HFFc6 (cell line): ENCODE data around the gene PLEKHB1. TPM values are rescaled to one million over a fixed set of nuclear protein-coding genes. Genes with fewer than 3 reads are reported as not detected.

Experiments
- DNase-seq: peaks from one replicate; pipeline ENCODE4 v3.0.0-alpha.2; 2018
- H3K27ac Mint-ChIP-seq: 2 replicates; pipeline ENCODE4 v1.8.0; 2020; ENCODE audit warnings: mild to moderate bottlenecking, mixed read lengths
- H3K27me3 Mint-ChIP-seq: 2 replicates; pipeline ENCODE4 v1.8.0; 2021; ENCODE audit warnings: mild to moderate bottlenecking, moderate library complexity, mixed read lengths; ENCODE audit not compliant: insufficient read depth
- H3K36me3 Mint-ChIP-seq: 2 replicates; pipeline ENCODE4 v1.8.0; 2021; ENCODE audit warnings: low read depth, mixed read lengths
- H3K4me1 Mint-ChIP-seq: 2 replicates; pipeline ENCODE4 v1.8.0; 2020; ENCODE audit warnings: low read depth, mixed read lengths
- H3K4me3 Mint-ChIP-seq: 2 replicates; pipeline ENCODE4 v1.8.0; 2020; ENCODE audit warnings: mild to moderate bottlenecking, moderate library complexity, mixed read lengths
- H3K9me3 Mint-ChIP-seq: 2 replicates; pipeline ENCODE4 v1.8.0; 2020; ENCODE audit warnings: mild to moderate bottlenecking, mixed read lengths
- CTCF ChIP-seq: fragments of 200-600 bp; sonication (generic); IDR thresholded peaks from 2 replicates; pipeline ENCODE4 v1.5.0; 2021; ENCODE audit warnings: antibody characterized with exemption, mild to moderate bottlenecking
- total RNA-seq, 6 experiments: library from RNA; stranded (reverse); fragmentation: NEBNext Ultra II Directional; extraction: Animal tissue kit (Norgen Biotek cat#: 25700); gene quantifications; 2 replicates in 1 of 6; 3 replicates in 5 of 6; pipeline ENCODE4 v1.2.3, GENCODE V29; 2021

The PLEKHB1 gene
- total RNA-seq, 6 experiments from 2014 or later: 0.23 to 1.6 (median 0.48) TPM

- peaks cover 29% of the 10 kb centered on the region for H3K4me1 Mint-ChIP-seq
Observed at GRCh38 chr11:73663604-73664495, 17.5 kb downstream of the PLEKHB1 start.

GRCh38 chr11:73664877-73665276, 18.5 kb downstream of the PLEKHB1 start:
- H3K4me1 Mint-ChIP-seq: peaks cover 29% of the 10 kb centered on the region
- no peaks in the 10 kb centered on the region; the same call in none of the 2 replicates for H3K27me3 Mint-ChIP-seq
- no peaks in the 10 kb centered on the region for H3K9me3 Mint-ChIP-seq
- no peak for DNase-seq
- no peaks in the 10 kb centered on the region for H3K36me3 Mint-ChIP-seq
- no peak overlapping the region for H3K4me3 Mint-ChIP-seq
- TF ChIP-seq CTCF: no peak
- H3K27ac Mint-ChIP-seq: no peak overlapping the region

More at GRCh38 chr11:73663604-73664495, 17.5 kb downstream of the PLEKHB1 start:
- DNase-seq: no peak
- no peaks in the 10 kb centered on the region for H3K9me3 Mint-ChIP-seq
- no peak overlapping the region for H3K27ac Mint-ChIP-seq
- no peaks in the 10 kb centered on the region; the same call in none of the 2 replicates for H3K27me3 Mint-ChIP-seq
- H3K4me3 Mint-ChIP-seq: no peak overlapping the region
- no peaks in the 10 kb centered on the region for H3K36me3 Mint-ChIP-seq
- TF ChIP-seq CTCF: no peak

- DNase-seq: no peak
- Mint-ChIP-seq H3K36me3 (no peaks in the 10 kb centered on the region), H3K4me3 (no peak overlapping the region), H3K9me3 (no peaks in the 10 kb centered on the region), H3K27me3 (no peaks in the 10 kb centered on the region; the same call in none of the 2 replicates), H3K4me1 (peaks cover 10% of the 10 kb centered on the region), H3K27ac (no peak overlapping the region)
- no peak for TF ChIP-seq CTCF
Observed at GRCh38 chr11:73667891-73668290, 21.5 kb downstream of the PLEKHB1 start.

GRCh38 chr11:73670808-73671207, 24.4 kb downstream of the PLEKHB1 start:
- no peak for TF ChIP-seq CTCF
- no peak for DNase-seq
- H3K4me1 Mint-ChIP-seq: no peaks in the 10 kb centered on the region
- H3K27me3 Mint-ChIP-seq: no peaks in the 10 kb centered on the region; the same call in none of the 2 replicates
- no peaks in the 10 kb centered on the region for H3K9me3 Mint-ChIP-seq
- H3K27ac Mint-ChIP-seq: no peak overlapping the region
- no peaks in the 10 kb centered on the region for H3K36me3 Mint-ChIP-seq
- H3K4me3 Mint-ChIP-seq: no peak overlapping the region

- no peaks in the 10 kb centered on the region for H3K9me3 Mint-ChIP-seq
- H3K27ac Mint-ChIP-seq: no peak overlapping the region
- H3K27me3 Mint-ChIP-seq: no peaks in the 10 kb centered on the region; the same call in none of the 2 replicates
- H3K36me3 Mint-ChIP-seq: peaks cover 4% of the 10 kb centered on the region; the same call in 1 of the 2 replicates
- no peak for TF ChIP-seq CTCF
- H3K4me3 Mint-ChIP-seq: no peak overlapping the region
- no peak for DNase-seq
- no peaks in the 10 kb centered on the region for H3K4me1 Mint-ChIP-seq
Observed at GRCh38 chr11:73671701-73672100, 25.3 kb downstream of the PLEKHB1 start.
